ENCODE data around the gene PLEKHA7. TPM values are rescaled to one million over a fixed set of nuclear protein-coding genes. Genes with fewer than 3 reads are reported as not detected.

The PLEKHA7 gene
- total RNA-seq, 3 donors from 2014 or later: 9.8 to 54.6 (median 36.7) TPM

DNA sequence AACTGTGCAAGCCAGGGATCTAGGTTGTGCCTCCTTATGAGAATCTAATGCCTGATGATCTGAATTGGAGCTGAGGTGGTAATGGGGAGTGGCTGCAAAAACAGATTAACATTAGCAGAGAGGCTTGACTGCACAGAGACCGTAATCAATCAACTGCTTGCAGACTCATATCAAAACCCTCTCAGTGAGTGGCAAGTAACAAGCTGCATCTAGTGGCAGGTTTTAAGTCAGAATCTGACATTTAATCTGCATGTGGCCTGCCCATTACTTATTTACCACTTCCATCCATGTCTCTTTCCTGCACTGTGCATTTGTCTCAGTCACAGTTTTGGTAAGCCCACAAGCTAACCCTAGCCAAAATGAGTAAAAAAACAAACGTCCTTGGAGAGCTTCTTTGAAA, 264.5 kb downstream of the PLEKHA7 start:
- no peak for DNase-seq (ENCODE audit: low spot score in 2 of 2)
- no peaks in the 10 kb centered on the region for H3K9me3 ChIP-seq
- H3K4me3 ChIP-seq: no peak overlapping the region
- H3K27ac ChIP-seq: no peak overlapping the region
- peaks cover 18% of the 10 kb centered on the region for H3K36me3 ChIP-seq
- no peaks in the 10 kb centered on the region for H3K4me1 ChIP-seq
- intact Hi-C loops (cut with DNase I; ENCODE audit: low total_unique reads): no loop called here
- no peak for TF ChIP-seq POLR2A (IDR thresholded peaks at IDR 0.05)
- H3K27me3 ChIP-seq: no peaks in the 10 kb centered on the region

DNA sequence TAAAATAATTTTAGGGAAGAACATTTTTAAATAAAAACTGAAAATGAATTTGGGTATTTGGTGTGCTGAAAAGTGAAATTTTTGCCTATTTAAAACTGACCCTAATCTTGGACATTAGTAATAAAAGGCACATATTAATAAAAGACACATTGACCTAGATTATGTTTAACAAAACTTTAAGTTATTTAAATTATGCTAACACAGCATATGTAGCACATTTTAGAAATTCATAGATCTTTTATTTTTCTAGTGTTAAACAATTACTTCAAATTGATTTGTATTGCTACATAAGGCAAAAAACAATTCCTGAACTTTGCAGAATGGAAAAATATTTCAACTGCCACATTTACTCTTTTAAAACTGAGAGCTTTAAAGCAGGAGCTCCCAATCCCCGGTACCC, 265.1 kb downstream of the PLEKHA7 start:
- Histone ChIP-seq H3K9me3 (no peaks in the 10 kb centered on the region), H3K4me1 (peaks cover 0 to 5% of the 10 kb centered on the region in 2 donors), H3K27me3 (no peaks in the 10 kb centered on the region), H3K27ac (no peak overlapping the region), H3K4me3 (no peak overlapping the region), H3K36me3 (peaks cover 18% of the 10 kb centered on the region)
- TF ChIP-seq POLR2AphosphoS5 (IDR thresholded peaks at IDR 0.05) (no peak), POLR2A (IDR thresholded peaks at IDR 0.05) (no peak)
- TF ChIP-seq, protein P1, sequence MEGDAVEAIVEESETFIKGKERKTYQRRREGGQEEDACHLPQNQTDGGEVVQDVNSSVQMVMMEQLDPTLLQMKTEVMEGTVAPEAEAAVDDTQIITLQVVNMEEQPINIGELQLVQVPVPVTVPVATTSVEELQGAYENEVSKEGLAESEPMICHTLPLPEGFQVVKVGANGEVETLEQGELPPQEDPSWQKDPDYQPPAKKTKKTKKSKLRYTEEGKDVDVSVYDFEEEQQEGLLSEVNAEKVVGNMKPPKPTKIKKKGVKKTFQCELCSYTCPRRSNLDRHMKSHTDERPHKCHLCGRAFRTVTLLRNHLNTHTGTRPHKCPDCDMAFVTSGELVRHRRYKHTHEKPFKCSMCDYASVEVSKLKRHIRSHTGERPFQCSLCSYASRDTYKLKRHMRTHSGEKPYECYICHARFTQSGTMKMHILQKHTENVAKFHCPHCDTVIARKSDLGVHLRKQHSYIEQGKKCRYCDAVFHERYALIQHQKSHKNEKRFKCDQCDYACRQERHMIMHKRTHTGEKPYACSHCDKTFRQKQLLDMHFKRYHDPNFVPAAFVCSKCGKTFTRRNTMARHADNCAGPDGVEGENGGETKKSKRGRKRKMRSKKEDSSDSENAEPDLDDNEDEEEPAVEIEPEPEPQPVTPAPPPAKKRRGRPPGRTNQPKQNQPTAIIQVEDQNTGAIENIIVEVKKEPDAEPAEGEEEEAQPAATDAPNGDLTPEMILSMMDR (IDR thresholded peaks at IDR 0.05): no peak
- no peak for DNase-seq (ENCODE audit: low spot score in 2 of 2)
- intact Hi-C loops (cut with DNase I; ENCODE audit: low total_unique reads): no loop called here

DNA sequence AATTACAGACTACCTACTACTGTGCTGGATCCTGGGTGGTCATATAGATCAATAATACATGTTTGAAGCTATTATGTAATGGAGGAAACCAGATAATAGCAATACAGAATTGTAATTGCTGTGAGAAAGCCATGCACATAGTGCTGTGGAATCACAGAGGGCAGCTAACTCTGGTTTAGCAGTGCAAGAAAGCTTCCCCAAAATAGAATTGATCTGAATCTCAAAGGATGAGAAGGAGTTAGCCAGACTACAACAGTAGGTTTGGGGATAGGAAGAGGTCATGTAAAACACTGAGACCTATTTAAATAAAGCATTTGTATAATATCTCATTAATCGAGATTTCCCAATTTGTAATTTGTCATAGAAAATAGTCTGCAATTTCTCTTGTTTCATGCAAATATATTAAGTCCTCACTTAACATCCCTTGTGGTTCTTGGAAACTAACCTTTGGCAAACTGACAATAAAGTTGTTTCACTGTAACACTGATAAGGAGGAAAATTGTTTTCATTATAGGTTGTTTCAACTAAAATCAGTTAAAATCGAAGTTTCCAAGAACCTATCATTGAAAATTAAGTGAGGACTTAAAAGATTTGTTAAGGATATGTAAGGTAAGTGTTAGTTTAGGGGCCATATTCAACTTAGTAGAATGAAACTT, 268.1 kb downstream of the PLEKHA7 start:
- Histone ChIP-seq H3K9me3 (no peaks in the 10 kb centered on the region), H3K27ac (no peak overlapping the region), H3K4me1 (peaks cover 0 to 20% of the 10 kb centered on the region in 2 donors), H3K27me3 (no peaks in the 10 kb centered on the region), H3K36me3 (peaks cover 12% of the 10 kb centered on the region), H3K4me3 (no peak overlapping the region)
- intact Hi-C loops (cut with DNase I; ENCODE audit: low total_unique reads): no loop called here
- TF ChIP-seq POLR2AphosphoS5 (IDR thresholded peaks at IDR 0.05) (no peak), POLR2A (IDR thresholded peaks at IDR 0.05) (no peak)
- TF ChIP-seq, protein P1 (IDR thresholded peaks at IDR 0.05): no peak
- DNase-seq (ENCODE audit: low spot score in 2 of 2): no peak

DNA sequence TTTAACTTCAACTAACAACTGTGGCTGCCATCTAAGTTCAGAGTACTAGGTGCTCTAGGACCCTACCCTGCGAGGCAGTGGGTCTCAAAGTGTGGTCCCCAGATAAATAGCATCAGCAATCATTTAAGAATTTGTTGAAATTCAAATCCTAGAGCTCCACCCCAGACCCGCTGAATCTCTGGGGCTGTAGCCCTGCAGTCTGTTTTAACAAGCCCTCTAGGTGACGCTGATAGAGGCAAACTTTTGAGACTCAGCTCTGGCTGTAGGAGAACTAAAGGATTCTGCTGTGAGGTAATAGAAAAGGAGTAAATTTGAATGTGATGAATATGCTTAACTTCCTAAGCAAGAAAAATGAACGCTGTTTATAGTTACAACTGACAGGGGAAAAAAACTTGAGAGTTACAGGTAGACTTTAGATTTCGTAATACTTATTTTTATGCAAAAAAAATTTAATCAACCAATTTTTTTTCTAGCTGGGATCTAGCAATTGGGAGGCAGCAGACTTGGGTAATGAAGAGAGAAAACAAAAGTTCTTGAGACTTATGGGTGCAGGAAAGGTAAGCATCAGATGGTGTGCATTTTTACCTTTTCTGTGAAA, 270.0 kb downstream of the PLEKHA7 start:
- TF ChIP-seq POLR2AphosphoS5 (IDR thresholded peaks at IDR 0.05): no peak
- TF ChIP-seq, protein P1 (IDR thresholded peaks at IDR 0.05): no peak
- no peak for TF ChIP-seq POLR2A (IDR thresholded peaks at IDR 0.05)
- Histone ChIP-seq H3K27me3 (no peaks in the 10 kb centered on the region), H3K4me3 (no peak overlapping the region), H3K27ac (no peak overlapping the region), H3K36me3 (peaks cover 9% of the 10 kb centered on the region), H3K9me3 (no peaks in the 10 kb centered on the region), H3K4me1 (peaks cover 0 to 20% of the 10 kb centered on the region in 2 donors)
- intact Hi-C loops (cut with DNase I; ENCODE audit: low total_unique reads): no loop called here
- DNase-seq (ENCODE audit: low spot score in 2 of 2): no peak

DNA sequence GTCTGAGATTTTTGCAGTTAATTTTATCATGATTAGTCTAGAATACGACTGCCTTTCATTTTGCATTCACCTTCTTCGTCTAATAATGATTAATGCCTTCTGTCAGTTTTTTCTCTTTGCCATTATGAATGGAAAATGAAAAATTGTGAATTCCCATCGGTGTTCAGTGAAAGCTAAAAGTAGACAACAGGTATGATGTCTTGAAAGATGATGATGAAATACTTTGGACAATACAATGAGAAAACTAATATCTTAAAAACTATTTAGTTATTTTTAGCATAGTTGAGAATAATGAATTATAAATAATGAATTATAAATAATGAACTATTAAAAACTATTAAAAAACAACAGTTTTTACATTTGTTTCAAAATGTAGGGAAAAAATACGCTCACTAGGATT, 270.7 kb downstream of the PLEKHA7 start:
- DNase-seq (ENCODE audit: low spot score in 2 of 2): no peak
- H3K4me1 ChIP-seq: peaks cover 0 to 20% of the 10 kb centered on the region in 2 donors
- H3K4me3 ChIP-seq: no peak overlapping the region
- intact Hi-C loops (cut with DNase I; ENCODE audit: low total_unique reads): no loop called here
- no peaks in the 10 kb centered on the region for H3K9me3 ChIP-seq
- H3K36me3 ChIP-seq: peaks cover 4% of the 10 kb centered on the region
- H3K27me3 ChIP-seq: no peaks in the 10 kb centered on the region
- TF ChIP-seq POLR2A (IDR thresholded peaks at IDR 0.05) (no peak), POLR2AphosphoS5 (IDR thresholded peaks at IDR 0.05) (no peak)
- TF ChIP-seq, protein P1 (IDR thresholded peaks at IDR 0.05): no peak
- H3K27ac ChIP-seq: no peak overlapping the region

All from breast epithelium (tissue), 4 donors.